Mesodermal cell (in vitro differentiated cells): ENCODE data around the gene OR52I2.

Experiments used
- H3K27ac ChIP-seq: 2 replicates; pipeline ENCODE4 v1.7.0; 2013; ENCODE audit warnings: mild to moderate bottlenecking, low read depth, low read length, moderate library complexity; ENCODE audit not compliant: severe bottlenecking
- H3K36me3 ChIP-seq: 2 replicates; pipeline ENCODE4 v1.7.1; 2013; ENCODE audit warnings: mild to moderate bottlenecking, low read length, moderate library complexity; ENCODE audit not compliant: control insufficient read depth, insufficient read depth
- H3K4me1 ChIP-seq: one replicate; pipeline ENCODE4 v1.7.1; 2013; ENCODE audit warnings: mild to moderate bottlenecking, low read length; ENCODE audit not compliant: insufficient read depth, control insufficient read depth, poor library complexity, severe bottlenecking
- H3K4me3 ChIP-seq: 2 replicates; pipeline ENCODE4 v1.7.0; 2013; ENCODE audit warnings: low read length, control low read depth, mild to moderate bottlenecking; ENCODE audit not compliant: insufficient read depth, poor library complexity, severe bottlenecking; ENCODE audit errors: extremely low read depth
- H3K9me3 ChIP-seq: 2 replicates; pipeline ENCODE4 v1.7.1; 2013; ENCODE audit warnings: mild to moderate bottlenecking, low read length, moderate library complexity; ENCODE audit not compliant: control insufficient read depth
- WGBS, 2 experiments: methylation state at CpG; one replicate each; pipeline ENCODE4 v1.1.5; 2013; ENCODE audit warnings: missing lambda C conversion rate in 2 of 2; ENCODE audit not compliant: insufficient coverage in 2 of 2; 5-methylcytosine and 5-hydroxymethylcytosine counted together

OR52I2 gene

DNA sequence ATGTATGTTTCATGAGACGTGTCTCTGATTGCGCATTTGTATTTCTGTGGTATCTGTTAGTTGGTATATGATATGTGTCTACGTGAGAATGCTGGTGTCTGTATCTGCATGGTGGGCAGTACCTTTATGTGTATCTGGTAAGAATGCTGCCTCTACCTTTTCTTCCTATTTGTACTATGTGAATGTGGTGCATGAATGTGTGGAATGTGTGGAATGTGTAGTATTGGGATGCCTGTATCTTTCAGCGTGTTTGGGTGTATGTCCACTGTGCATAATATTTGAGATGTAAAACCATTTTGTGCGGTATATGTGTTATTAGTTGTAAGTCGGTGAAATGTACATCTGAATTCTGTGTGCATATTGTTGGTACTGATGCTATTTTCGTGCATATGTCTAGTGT lies 60.0 kb downstream of the OR52I2 start:
- no peak overlapping the region for H3K4me3 ChIP-seq
- 95 to 96% methylated on average over 4 to 7 of the region's 7 CpGs for WGBS, 2 experiments

DNA sequence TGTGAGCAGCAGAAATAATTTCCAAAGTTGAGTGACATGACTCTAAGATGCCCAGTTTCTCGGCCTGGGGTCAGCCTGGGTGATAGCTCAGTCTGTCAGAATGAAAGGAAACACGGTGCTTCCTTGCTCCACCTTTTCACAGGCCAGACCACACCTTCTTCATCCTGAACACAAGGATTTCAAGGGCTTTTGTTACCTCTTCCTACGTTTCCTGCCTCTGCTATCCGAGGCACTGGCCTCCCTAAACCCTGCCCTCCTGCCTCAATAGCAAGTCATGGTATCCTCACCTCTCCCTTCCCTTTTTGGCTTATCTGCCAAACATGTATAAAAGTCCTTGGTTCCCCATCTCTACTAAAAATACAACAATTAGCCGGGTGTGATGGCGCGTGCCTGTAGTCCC lies 60.5 kb downstream of the OR52I2 start:
- WGBS, 2 experiments, result 85 to 86% methylated on average over 4 to 7 of the region's 7 CpGs
- peaks cover 5% of the 10 kb centered on the region for H3K4me1 ChIP-seq
- H3K27ac ChIP-seq, result no peak overlapping the region
- no peak overlapping the region for H3K4me3 ChIP-seq
- no peaks in the 10 kb centered on the region for H3K9me3 ChIP-seq
- H3K36me3 ChIP-seq, result no peaks in the 10 kb centered on the region

More for the DNA sequence above, 60.0 kb downstream of the OR52I2 start:
- H3K9me3 ChIP-seq, result no peaks in the 10 kb centered on the region
- H3K36me3 ChIP-seq, result no peaks in the 10 kb centered on the region
- peaks cover 5% of the 10 kb centered on the region for H3K4me1 ChIP-seq
- H3K27ac ChIP-seq, result no peak overlapping the region
